ENCODE measurements around the gene LGI1. TPM values are rescaled to one million over a fixed set of nuclear protein-coding genes. Genes with fewer than 3 reads are reported as not detected.

The LGI1 gene
- total RNA-seq, 1 experiment from 2014 or later = not detected

DNA sequence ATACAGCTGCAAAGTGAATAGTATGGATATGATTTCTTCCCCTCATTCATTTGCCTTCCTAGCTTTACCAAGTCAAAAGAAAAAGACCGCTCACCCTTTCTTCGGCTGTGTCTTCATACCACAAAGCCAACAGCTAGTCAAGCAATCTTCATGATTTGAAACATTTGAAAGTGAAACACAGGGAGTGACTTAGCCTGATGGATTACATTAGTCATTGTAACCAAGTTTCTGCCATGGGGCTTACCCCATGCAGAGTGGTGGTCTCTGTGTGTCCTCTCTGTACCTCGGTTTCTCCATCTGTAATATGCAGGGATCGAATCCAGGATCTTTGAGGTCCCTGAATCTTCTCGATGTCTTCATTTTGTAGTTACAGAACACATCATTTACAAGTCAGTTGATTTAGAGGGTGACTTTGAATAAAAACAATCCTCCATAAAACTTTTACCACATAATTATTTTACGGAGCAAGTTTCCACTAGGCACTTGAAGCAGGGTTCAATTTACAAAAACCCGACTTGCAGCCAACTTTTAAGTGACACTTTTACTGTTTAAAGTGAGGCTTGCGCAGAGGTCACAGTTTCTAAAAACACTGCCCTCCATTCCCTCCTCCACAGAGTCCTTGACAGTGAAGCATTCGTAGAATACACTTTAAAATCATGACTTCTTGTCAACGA is 2.2 kb upstream of the LGI1 start:
- no peak for DNase-seq (ENCODE audit: low read depth)

DNA sequence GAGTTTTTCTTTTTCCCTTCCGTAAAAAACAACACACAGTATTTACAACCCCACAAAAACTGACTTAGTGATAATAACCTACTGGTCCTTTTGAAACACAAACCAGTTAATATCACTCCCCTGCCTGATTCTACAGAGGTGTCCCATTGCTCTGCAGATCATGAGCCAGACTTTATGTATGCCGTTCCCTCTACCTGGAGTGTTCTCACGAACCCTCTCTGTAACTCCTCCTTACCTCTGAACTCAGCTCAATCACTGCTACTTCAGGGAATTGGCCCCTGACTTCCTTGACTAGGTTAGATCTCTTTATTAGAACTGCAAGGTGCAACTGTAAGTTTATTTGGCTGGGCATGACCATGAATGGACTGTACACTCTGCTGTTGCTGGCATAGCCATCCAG is 1.6 kb upstream of the LGI1 start:
- DNase-seq (ENCODE audit: low read depth) = no peak

DNA sequence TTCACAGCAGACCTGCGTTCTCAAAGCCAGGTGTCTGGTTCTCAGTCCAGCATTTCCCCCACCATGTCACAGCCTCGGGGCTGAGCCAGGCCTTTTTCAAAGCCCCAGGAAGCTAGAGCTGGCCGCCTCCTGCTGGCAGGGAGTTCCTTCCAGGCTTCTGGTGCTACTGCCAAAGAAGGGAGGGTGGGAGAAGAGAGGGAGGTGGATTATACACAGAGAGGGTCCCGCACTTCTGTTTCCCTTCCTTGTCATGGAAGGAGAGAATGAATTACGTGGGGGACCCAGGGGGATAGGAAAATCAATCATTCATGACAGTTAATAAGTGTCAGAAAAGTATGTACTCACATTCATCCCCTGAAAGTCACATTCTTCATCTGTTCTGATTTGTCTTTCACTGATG is 600 bp upstream of the LGI1 start:
- DNase-seq (ENCODE audit: low read depth) = no peak

DNA sequence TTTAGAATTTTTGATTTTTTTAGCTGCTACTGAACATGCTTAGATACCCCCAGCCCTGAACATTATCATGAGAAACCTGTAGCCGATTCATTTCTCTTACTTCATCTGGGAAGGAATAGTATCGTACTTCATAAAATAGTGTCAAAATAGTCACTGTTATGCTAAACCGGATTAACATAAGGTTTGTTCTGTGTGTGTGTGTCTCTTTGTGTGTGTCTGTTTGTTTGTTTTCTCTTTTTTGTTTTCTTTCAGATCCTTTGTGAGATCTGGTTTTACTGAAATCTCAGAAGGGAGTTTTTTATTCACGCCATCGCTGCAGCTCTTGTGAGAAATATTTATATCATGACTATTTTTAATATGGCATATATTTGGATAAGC is 761 bp downstream of the LGI1 start:
- DNase-seq (ENCODE audit: low read depth) = no peak

DNA sequence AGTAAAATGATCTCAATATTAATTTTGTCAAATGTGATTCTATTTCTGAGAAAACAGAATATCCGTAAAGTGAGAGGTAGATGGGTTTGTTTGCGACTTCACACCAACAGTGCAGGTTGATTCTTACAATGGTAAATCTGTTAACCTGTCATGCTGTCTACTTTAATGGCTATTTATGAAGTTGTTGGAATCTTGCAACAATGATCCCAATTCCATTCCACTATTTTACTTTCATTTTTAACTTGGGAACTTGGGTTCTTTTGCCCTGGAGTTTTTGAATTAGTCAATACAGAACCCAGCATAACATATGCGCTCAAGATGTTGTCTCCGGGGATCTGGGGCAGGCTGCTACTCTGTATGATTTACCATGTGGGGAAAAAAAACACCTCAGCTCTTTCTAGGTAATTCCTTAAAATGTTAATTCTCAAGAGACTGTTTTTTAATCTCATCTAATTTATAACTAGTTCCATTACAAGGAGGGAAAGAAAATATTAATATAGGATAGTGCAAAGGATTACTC is 1.2 kb downstream of the LGI1 start:
- no peak for DNase-seq (ENCODE audit: low read depth)

DNA sequence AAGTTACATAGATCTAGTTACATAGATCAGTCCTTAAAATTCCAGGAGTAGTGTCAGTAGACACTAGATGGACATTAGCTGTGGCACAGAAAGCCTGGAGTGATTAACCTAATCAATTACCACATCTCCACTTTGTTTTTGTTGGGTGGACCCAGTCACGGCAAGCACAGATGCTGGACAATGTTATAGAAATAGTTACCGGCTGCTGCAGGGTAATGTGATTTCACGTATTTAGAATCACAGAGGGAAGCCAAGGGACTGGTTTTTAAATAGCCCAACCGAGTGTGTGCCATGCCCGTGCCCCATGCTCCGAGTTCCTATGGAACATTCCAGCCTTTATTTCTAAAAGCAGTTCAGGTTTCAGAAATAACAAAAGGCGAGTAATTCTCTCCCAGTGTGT is 2.8 kb downstream of the LGI1 start:
- no peak for DNase-seq (ENCODE audit: low read depth)

DNA sequence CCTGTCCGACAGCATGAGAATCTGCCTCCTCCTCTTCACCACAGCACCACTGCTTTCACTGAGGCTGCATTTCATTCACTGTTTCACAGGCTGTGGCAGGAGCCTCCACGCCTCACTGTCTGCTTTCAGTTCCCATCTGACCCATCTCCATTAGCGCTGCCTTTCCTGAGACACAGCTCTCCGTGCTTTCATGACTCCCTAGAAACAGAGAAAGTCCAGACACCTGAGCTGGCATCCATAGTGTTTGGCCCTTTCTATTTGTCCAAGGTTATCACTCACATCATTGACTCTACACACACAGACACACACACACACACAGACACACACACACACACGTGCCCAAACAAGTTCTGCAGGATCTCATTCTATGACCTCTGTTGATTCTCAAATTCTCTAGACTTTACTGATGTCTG is 5.2 kb downstream of the LGI1 start:
- no peak for DNase-seq (ENCODE audit: low read depth)

DNA sequence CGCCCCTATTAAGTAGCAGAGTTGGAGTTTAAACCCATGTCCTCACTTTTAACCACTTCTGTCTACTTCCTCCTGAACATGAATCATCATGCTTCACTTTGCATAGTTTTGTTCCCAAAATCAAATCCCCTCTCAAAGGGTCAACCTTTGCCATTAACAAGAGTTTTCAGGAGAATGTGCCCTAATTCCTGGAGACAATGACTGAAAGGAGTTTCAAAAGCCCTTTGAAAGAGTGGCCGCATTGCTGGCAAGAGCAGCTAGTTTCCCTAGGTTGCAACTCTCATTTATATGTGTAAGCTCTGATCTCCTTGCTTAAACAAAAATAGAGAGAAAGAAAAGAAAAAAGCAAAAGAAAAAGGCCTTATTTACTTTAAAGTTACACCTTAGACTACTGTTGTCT is 9.2 kb downstream of the LGI1 start:
- no peak for DNase-seq (ENCODE audit: low read depth)

- DNase-seq (ENCODE audit: low read depth) = no peak
Measured at GRCh38 chr10:93767724-93768399, 10.1 kb downstream of the LGI1 start.

GRCh38 chr10:93768892-93769291 is 11.2 kb downstream of the LGI1 start:
- DNase-seq (ENCODE audit: low read depth) = no peak

DNA sequence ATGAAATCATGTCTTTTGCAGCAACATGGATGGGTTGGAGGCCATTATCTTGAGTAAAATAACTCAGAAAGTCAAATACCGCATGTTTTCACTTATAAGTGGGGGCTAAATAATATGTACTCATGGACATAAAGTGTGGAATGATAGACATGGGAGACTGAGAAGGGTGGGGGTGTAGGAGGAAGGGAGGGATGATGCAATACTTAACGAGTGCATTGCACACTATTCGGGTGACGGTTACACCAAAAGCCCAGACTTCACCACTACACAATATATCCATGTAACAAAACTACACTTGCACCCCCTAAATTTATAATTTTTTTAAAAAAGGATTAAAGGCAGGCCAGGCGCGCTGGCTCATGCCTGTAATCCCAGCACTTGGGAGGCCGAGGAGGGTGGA is 13.6 kb downstream of the LGI1 start:
- DNase-seq (ENCODE audit: low read depth) = no peak

- no peak for DNase-seq (ENCODE audit: low read depth)
Measured at GRCh38 chr10:93773120-93773519, 15.4 kb downstream of the LGI1 start.

DNA sequence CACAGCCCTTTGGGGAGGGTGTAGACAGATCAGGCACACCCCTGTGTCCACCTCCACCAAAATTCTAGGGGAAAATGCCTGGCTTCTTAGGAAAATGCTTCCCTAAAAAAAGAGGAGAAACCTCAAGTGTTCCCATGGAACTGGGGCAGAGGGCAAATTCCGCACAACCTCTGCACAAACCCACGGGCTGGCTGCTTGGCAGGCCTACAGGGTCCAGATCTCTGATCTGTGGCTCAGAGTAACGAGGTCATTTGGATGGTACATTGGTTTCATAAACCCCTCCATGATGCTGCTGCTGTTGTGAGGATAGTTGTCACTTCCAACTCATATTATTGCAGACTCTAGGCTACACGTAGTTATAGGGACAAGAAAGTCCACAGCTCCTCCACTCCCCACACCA is 16.0 kb downstream of the LGI1 start:
- no peak for DNase-seq (ENCODE audit: low read depth)

- DNase-seq (ENCODE audit: low read depth) = no peak
Measured at GRCh38 chr10:93775356-93775755, 17.6 kb downstream of the LGI1 start.

DNA sequence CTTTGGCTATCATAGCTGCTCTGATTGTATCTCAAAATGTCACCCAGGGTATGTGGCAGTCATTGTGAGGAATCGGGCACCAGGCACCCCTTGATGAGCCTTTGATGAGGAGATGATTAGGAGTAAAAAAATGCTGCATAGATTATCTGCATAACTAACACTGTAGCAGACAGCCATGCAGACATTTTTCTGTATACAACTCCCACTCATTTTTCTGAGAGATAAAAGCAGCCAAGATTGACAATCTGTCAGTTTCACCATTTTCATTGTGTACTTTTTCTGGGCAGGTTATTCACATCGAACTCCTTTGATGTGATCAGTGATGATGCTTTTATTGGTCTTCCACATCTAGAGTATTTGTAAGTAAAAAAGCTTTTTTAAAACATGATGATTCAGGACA is 19.4 kb downstream of the LGI1 start:
- DNase-seq (ENCODE audit: low read depth) = no peak

- DNase-seq (ENCODE audit: low read depth) = no peak
Measured at GRCh38 chr10:93784059-93784458, 26.3 kb downstream of the LGI1 start.

GRCh38 chr10:93788413-93789208 is 30.9 kb downstream of the LGI1 start:
- DNase-seq (ENCODE audit: low read depth) = no peak

DNA sequence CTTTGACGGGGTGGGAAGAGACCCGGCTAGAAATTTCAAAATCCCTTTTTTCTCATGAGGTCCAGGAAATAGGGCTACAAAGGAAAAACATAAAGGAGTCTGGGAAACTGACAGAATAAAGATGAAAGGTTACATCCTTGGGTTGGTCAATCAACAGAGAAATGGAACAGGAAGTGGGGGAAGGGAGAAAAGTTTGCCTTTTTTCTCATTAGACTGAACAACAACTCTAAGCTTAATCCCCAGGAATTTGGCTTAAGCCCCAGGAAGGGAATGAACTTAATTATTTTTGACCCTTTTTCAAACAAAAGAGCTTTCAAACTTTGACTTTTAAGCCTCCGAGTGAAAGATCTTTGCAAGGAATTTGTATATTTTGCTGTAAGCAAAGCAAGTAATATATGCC is 32.7 kb downstream of the LGI1 start:
- DNase-seq (ENCODE audit: low read depth) = no peak

GRCh38 chr10:93796167-93796566 is 38.4 kb downstream of the LGI1 start:
- DNase-seq (ENCODE audit: low read depth) = peak; percentile 36

- no peak for DNase-seq (ENCODE audit: low read depth)
Measured at GRCh38 chr10:93797825-93798224, 40.1 kb downstream of the LGI1 start.

- no peak for DNase-seq (ENCODE audit: low read depth)
Measured at GRCh38 chr10:93799155-93799708, 41.5 kb downstream of the LGI1 start.

GRCh38 chr10:93804200-93804599 is 46.5 kb downstream of the LGI1 start:
- no peak for DNase-seq (ENCODE audit: low read depth)
